ENCODE measurements around the gene POLE4. TPM values are rescaled to one million over a fixed set of nuclear protein-coding genes. Genes with fewer than 3 reads are reported as not detected.

Gene POLE4
- 10 to 100 TPM; 10.3 to 22.6 TPM for total RNA-seq

GRCh38 chr2:74958274-74959105 is at the start of gene POLE4:
Gene POLE4 (plus strand): TSS chr2:74958643. CDS start chr2:74958680, 37 bp downstream.

Other genes with a start within 250 kb of the POLE4 start
- 10 to 100 TPM; 16.9 to 48.0 TPM for gene HK2, start 124.5 kb upstream of the POLE4 start, total RNA-seq
- under 1 TPM in 1 of 2 donors, not detected in 1; under 0.01 TPM for gene TACR1, start 240.9 kb downstream of the POLE4 start, total RNA-seq